ENCODE measurements around the gene APBB2.

DNA sequence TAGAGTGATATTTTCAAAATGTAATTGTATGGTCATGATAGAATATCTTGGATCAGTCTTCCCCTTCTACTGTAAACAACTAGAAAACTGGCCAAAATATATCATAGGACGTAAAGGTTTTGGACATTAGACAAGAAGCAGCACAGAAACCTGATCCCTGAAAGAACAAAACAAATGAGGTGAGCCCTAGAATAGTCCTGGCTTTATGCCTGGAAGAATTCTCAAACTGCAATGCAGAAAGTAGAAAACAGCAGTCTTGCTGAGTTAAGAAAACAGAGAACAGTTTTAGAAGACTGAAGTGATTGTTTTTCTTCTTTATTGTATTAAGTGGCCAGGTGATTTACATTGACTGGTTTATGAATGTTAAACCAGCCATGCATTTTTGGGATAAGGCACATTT, 445.1 kb downstream of the APBB2 start:
- no peak for TF ChIP-seq POLR2A (IDR thresholded peaks at IDR 0.05)
- TF ChIP-seq, protein P1, sequence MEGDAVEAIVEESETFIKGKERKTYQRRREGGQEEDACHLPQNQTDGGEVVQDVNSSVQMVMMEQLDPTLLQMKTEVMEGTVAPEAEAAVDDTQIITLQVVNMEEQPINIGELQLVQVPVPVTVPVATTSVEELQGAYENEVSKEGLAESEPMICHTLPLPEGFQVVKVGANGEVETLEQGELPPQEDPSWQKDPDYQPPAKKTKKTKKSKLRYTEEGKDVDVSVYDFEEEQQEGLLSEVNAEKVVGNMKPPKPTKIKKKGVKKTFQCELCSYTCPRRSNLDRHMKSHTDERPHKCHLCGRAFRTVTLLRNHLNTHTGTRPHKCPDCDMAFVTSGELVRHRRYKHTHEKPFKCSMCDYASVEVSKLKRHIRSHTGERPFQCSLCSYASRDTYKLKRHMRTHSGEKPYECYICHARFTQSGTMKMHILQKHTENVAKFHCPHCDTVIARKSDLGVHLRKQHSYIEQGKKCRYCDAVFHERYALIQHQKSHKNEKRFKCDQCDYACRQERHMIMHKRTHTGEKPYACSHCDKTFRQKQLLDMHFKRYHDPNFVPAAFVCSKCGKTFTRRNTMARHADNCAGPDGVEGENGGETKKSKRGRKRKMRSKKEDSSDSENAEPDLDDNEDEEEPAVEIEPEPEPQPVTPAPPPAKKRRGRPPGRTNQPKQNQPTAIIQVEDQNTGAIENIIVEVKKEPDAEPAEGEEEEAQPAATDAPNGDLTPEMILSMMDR (IDR thresholded peaks at IDR 0.05): no peak
